HG03060 (cell line): ENCODE data around the gene RCOR3.

Source experiments
- ATAC-seq: cut with Tn5 transposase; IDR thresholded peaks from one replicate; pipeline ENCODE4 v1.9.1; 2021; ENCODE audit warnings: low read depth, moderate number of reproducible peaks; ENCODE audit not compliant: unreplicated experiment

The RCOR3 gene

DNA sequence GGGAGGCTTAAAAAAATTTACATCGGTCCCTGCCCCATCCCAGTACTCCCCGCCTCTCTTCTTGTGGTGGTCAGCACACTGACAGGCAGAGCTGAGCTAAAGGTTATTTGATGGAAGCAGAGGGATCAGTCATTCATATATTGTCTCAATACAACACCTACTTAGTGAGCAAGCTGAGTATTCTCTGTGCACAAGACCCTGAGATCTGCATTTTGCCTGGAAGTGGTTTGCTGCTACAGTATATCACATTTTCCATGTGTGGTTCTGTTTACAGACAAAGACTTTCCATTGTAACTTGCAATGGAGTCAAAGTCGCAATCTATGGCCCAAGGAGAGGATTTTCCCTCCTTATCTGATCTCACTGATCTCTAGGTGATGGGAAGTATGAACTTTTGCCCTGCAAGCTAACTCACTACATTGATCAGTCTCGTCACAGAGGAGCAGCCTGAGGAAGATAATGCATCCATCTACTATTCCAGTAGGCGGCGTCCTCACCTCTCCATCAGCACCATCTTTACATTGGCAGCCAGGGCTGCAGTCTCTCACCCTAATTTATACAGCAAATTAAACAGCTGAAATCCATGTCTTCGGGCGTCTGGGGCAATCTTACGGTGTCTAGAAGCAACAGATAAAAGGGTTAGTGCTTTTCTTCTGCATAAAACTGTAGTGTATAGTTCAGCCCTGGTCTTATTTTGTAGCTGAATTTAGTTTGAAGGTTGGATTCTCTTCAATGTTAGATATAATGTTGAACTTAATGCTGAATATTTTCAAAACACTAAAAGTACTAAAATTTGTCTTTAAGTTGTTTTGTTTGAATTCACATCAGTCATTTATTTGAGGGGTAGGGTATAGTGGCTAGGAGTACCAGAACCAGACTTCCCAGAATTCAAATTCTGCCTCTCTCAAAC, 64.2 kb downstream of the RCOR3 start:
- peak; percentile 64 for ATAC-seq

DNA sequence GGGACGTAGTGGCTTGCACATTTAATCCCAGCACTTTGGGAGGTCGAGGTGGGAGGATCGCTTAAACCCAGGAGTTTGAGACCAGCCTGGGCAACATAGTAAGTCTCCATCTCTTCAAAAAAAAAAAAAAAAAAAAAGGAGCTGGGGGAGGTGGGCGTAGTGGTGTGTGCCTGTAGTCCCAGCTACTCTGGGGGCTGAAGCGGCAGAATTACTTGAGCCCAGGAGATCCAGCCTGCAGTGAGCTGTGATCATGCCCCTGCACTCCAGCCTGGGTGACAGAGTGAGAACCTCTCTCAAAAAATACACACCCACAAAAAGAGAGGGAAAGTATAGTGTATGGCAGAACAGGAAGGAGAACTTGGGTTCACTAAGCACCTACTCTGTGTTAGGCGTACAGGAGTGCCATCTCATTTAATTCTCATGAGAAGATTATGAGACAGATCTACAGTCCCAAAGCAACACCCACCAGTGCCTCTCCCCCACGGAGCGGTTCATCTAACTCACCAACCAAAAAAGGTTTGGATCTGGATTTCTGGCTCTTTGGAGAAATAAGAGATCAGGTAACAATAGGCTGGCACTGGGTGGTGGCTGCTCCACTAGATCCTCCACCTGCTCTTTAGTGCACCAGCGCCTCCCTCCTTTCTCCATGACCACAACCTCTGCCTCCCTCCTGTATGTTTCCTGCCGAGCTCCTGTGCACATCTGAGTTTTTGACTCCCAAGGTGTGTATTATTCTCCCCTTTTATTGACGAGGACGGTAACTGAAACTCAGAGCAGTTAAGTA, 66.0 kb downstream of the RCOR3 start:
- ATAC-seq = no peak

DNA sequence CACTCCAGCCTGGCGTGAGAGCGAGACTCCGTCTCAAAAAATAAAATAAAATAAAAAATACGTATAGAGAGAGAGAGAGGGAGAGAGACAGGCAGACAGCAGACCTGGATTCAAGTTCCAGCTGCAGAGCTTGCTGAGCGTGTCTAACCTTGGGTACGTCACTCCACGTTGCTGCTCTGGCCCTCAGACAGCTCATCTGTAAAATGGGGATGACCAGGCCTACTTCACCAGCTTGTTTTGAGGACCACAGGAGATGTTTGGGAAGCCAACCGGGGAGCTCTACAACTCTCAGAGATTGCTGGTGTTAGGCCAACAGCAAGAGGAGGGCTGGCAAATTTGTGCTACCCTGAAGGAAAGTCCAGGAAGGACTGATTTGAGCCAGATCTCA, 67.0 kb downstream of the RCOR3 start:
- ATAC-seq = no peak

DNA sequence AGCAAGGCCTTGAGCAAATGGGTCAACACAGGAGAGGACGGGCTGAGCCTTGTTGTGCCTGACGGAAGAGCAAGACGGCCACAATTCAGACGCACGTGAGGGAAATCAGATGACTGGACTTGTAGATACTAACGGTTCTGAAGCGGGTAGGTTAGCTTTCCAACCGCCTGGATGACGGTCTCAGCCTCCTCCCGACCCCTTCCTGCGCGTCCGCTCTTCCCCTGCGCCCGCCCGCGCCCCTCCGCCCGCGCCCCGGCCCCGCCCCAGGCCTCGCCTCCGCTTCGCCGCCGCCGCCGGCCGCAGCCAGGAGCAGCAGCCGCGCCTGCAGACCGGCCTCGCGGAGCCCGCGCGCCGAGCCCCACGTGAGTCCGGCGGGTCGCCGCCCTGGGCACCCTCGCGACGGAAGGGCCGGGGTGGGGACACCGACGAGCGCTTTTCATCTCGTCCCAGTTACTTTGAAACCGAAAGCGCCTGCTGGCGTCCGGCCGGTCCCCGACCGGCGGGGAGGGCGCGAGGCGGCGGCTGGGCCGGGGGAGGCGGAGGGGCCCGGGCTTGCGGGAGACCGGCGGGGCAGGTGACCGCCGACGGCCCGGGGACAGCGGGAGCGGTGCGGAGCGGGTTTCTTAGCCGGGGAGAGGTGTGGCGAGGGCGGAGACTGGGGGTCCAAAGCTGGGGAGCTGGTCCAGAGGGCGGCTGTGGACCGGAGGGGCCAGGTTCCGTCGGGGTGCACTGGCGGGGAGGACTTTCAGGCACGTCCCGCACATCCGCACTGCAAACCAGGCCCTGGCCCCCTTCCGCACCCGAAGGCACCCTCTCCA, 67.6 kb downstream of the RCOR3 start, which contains the start of gene TRAF5:
TSS of gene TRAF5 (plus strand) at position 306 of the 818 bp plus-strand sequence. CDS start 26,407 bp downstream, outside the sequence.
- no peak for ATAC-seq

DNA sequence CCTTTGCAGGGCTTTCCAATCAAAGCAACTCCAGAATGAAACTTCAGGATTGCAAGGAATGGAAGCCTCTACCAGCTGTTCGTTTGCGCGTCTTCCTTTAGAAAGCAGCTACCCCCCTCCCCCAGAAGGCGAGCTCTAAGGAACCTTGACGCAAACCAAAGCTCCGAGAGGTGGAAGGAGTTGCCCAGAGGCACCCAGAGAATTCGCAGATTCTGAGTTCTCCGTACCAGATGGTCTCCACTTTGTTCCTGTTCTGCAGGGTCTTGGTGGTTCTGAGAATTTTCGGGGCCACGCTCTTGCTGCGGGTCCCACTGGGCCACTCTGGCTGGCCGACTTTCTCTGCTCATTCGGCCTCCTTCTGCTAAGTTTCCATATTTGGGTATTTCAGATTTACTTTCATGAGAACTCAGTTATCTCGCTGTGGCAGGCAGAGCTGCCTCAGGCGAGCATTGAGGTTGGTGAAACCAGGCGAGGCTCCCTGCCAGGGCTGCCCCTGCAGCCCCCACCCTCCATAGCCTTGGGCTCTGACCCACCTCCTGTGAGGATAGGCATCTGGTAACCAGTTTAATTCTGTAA, 68.3 kb downstream of the RCOR3 start:
- ATAC-seq = no peak

DNA sequence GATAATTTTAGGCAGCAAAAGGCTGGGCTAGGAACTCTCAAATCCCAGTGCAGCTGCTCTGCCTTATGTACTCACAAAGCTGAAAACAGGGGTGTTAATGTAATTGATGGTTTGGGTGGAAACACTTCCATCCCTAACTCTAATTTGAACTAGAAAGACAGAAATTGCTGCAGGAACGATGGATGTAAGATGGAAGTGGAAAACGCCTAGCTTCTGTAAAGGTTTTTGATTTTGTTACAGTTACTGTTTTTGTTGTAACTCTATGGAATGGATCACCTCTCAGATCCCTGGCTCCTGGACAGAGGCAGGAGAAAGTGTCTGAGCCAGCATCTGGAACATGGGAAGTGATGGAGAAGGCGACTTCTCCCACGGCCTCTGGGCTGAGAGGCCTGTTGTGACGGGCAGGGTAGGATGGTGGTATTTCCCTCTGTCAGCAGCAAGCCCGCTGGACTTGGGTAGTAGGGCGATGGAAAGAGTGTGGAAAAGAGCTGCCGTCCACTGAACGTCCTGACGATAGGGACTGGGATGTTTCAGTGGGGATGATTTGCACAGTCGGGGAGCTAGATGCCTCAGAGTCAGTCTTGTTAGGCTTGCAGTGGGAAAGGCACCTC, 69.0 kb downstream of the RCOR3 start:
- no peak for ATAC-seq

DNA sequence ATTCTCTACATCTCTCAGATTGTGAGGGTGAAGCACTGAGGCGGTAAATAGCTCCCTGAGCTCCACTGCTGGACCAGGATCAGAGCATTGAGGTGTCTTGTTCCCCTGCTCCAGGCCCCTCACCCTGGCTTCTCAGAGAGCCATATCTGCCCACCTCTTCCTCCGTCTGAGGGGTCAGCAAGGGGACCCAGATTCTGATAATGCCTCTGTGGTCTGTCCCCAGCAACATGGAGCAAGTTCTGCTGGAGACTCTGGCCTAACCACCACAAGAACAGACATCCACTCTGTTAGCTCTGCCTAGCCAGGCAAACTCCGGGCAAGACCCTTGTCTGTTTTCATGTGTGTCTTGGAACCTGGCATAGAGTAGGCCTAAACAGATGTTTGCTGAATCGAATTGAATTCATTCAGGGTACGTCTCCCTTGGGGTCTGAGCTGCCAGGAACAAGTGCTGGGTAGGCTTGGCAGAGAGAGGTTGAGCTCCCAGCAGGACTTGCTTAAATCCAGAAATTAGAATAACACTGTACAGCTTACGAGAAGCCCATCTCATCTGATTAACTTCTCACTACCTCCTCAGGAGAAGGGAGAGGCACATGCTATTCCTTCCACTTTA, 69.8 kb downstream of the RCOR3 start:
- ATAC-seq = no peak

DNA sequence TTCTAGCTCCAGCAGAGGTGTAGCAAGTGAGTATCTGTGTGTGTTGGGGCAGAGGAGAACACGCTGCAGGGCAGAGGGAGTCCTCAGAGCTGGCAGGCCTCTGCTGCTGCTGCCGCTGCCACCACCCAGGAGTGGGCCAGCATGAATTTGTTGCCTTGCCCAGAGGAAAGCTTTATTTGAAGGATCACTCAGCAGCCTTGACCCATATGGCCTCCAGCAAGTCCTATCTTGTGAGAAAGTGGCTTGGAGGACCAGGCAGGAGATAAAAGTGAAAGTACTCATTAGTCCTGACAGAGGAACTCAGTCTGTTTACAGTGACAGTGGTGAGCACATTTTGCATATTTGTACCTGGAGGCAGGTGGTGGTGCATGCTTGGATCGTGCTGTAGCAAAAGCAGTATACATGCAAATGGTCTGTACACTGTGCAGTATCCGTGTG, 70.6 kb downstream of the RCOR3 start:
- peak; percentile 51 for ATAC-seq

DNA sequence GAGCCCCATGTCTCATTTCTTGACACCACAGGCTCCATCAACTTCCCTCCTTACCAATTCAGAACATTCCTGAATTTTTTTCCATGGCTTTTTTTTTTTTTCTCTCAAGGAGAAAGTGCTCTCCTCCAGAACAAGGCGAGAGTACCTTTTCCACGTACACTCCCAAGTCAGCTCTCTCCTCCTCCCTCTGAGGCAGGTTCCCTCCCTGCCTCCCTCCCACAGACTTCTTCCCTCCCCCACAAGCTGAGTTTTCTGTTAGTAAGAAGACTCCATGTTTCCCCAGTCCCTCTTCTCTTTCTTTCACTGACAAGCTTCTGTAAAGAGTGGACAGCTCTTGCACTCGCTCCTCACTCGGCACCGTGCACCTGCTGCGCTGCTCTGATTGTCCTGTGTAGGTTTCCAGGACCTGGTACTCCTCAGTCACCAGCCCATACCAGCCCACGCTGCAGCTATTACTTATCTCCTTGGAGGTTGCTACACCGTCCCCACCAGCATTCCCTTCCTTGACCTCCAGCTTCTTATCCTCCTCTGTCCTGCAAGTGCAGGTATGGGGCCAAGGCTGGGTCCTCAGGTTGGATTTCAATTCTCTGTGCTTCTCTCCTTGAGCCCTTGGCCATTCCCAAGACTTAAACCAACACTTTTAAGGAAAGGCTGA, 71.2 kb downstream of the RCOR3 start:
- no peak for ATAC-seq

DNA sequence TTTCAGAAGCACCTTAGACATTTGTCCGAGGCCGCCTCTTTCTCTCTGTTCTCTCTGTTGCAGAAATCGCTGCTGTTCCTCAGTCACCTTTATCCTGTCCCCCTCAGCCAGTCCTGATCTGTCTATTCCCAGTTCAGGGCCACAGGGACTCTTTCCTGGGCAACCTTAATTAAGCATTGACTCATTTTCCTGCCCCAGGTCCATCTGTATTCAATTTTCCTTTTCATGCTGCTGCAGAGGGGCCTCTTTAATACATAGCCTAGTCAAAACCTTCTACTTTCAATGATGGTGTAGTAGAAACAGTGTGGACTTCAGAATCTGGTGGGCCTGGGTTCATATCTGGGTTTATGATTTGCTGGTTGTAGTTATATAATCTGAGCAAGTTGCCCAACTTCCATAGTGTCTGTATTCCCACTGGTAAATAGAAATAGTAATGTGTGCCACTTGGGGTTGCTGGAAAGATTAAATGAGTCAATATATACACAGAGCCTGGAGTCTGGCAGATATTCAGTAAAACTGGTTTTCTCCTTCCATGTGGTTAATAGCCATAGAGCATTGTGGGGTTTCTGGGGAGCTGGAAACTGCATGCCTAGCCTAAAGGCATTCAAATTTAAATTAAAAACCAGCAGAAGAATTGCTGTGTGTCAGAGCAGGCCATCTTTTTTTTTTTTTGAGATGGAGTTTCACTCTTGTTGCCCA, 72.0 kb downstream of the RCOR3 start:
- ATAC-seq = no peak

DNA sequence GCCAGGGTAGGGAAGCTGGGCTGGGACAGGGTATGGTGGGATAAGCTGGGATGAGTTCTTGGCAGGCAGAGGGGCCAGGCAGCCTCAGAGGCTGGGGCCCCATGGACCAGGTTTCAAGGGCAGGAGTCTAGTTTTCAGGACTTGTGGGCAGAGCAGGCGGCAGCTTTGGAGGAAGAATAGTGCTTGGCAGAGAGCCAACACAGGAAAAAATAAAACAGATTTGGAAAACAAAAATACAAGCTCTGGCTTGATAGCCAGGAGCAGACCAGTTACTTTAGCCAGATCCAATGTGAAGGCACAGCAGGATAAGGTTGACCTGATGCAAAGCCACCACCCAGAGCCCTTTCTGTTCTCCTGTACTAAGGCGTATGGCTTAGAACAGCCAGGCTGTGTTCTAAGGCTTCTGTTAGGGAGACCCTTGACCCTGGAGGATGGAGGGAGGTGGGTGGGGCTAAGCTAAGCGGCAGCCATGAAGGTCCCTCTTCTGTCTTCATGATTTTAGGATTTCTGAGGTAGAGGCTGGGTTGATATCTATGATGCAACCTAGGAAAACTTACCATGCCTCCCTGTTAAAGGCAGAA, 73.0 kb downstream of the RCOR3 start:
- ATAC-seq = no peak

DNA sequence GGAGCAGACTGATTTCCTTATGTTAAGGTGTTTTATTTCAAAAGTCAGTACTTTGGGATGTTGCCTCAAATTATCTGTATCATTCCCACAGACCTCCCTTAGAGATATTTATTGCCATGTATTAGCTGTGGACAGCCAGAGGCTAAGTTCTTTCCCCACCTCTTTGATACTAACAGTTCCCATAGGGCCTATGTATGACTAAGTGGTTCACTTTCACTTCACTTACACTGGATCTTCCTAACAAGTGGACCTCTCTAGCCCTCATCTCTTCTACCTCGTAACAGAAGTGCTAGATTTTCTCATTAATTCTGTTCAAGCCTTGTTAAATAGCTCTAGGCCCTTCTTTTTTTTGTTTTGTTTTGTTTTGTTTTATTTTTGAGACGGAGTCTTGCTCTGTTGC, 73.7 kb downstream of the RCOR3 start:
- no peak for ATAC-seq

DNA sequence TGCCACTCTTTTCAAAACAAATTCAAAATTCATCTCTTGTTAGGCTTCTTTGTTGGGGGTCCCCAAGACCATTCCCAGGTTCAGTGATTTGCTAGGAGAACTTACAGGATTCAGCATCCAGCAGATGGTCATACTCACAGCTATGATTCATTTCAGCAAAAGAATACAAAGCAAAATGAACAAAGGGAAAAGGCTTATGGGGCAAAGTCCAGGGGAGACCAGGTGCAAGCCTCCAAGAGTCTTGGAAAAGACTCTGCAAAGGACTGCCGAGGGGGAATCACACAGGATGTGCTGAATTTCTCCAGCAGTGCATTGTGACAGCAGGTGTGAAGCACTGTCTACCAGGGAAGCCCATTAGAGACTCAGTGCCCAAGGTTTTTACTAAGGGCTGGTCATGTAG, 74.7 kb downstream of the RCOR3 start:
- no peak for ATAC-seq

DNA sequence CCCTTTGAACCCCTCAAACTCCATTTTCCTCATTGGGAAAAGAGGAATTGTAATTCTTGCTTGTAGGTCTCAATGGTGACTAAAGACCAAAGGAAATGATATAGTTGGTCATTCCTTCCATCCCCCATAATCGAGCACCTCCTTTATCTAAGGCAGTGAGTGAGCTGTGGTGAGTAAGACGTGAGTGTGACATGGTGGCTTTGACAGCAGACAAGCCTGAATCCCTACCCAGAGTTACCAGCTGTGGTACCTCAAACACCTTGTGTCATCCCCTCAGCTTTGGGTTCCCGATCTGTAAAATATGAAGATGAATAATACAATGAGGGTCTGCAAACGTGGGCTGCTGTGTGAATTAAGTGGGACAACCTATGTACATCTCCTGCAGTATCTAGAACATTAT, 75.8 kb downstream of the RCOR3 start:
- ATAC-seq = no peak

DNA sequence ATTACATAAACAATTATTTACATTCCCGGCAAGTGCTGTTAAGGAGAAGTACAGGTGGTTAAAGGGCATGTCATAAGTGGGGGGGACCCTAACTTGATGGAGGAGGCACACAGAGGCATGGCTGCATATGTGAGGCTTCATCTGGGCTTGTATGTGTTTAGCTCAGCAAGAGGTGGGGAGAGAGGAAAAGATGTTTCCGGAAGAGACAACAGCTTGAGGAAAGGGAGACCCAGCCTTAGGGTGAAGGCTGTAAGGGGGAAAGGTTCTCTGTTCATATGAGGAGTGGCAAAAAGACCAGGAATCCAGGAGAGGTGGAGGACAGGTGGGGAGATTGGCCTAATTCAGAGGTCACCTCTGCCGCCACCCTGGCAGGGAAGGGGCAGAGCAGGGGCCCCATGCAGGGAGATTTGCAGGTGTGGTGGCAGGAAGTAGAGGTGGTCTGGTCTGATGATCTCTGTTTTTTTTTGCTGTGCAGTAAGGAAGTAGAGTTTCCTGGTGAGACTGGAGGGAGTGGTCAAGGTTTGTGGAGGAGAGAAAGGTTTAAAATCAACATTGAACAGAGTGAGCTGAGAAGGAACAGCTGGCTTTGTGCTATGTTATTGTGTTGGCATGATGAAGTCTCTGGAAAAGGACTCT, 76.5 kb downstream of the RCOR3 start:
- peak; percentile 58 for ATAC-seq

DNA sequence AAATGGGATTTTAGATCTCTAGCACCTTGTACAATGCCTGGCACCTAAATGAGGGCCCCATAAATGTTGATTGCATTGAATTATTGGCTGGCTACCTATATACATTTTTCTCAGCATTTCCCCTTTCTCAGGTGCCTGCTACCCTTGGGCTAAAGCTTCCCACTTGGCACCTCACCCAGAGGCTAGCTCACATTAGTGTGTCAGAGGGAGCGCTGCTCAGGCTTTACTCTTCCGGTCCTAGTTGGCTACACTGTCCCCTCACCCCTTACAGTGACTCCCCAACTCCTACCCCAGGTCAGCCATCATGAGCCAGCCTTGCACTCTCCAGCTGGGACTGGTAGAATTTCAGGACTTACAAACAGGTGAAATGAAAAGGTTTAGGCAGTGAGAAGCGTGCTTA, 77.0 kb downstream of the RCOR3 start:
- peak; percentile 12 for ATAC-seq

DNA sequence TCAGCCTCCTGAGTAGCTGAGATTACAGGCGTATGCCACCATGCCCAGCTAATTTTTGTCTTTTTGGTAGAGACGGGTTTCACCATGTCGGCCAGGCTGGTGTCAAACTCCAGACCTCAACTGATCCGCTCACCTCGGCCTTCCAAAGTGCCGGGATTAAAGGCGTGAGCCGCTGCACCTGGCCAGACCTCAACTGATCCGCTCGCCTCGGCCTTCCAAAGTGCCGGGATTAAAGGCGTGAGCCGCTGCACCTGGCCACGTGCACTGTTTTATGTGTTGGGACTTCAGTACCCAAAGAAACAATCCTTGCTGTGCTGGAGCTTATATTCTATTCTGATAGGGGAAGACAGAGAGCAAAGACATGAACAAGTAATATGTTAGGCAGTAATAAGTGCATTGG, 77.6 kb downstream of the RCOR3 start:
- no peak for ATAC-seq
